GM18511 (cell line): Measurements from ENCODE around the gene KRTAP12-3.
"Not testable (repeated sequence)": the region's sequence is repeated elsewhere in the genome, so short reads cannot be mapped to it uniquely, and the experiment has no call there.

Source experiments
- ATAC-seq: cut with Tn5 transposase; IDR thresholded peaks from one replicate; pipeline ENCODE4 v1.9.1; 2021; ENCODE audit warnings: mild to moderate bottlenecking, moderate library complexity; ENCODE audit not compliant: unreplicated experiment

KRTAP12-3 gene, protein sequence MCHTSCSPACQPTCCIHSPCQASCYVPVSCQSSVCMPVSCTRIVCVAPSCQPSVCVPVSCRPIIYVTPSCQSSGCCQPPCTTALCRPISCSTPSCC

DNA sequence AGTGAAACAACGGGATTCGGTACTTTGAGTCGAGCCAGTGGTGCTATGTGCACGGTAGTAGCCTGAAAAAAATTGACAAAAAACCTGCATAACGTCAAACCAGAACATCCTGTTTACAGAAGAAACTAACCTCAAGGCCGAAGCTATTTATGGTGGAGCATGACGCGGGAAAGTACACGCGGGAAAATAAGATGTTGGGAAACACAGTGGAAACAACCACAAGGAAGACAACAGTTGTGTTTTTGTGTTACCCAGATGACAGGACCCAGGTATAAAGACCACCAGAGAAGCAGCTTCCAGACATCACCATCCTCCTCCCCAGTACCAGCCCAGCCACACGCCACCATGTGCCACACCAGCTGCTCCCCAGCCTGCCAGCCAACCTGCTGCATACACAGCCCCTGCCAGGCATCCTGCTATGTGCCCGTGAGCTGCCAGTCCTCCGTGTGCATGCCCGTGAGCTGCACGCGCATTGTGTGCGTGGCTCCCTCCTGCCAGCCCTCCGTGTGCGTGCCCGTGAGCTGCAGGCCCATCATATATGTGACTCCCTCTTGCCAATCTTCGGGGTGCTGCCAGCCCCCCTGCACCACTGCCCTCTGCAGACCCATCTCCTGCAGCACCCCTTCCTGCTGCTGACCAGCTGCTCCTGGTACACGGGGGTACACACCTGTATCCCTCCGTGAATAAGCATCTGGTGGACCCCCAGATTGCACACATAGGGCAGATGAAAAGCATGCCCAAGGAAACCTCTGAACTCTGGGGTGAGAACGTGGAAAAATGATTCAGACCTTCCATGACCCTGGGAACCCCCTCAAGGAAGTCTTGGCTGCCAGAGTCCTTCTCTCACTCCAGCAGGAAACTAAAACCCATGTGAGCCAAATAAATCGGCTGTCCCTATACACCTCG, at the start of gene KRTAP12-3:
KRTAP12-3 (plus strand) TSS at position 298 of the 906 bp plus-strand sequence; CDS start at position 346, 48 bp downstream.
- ATAC-seq, result no peak

DNA sequence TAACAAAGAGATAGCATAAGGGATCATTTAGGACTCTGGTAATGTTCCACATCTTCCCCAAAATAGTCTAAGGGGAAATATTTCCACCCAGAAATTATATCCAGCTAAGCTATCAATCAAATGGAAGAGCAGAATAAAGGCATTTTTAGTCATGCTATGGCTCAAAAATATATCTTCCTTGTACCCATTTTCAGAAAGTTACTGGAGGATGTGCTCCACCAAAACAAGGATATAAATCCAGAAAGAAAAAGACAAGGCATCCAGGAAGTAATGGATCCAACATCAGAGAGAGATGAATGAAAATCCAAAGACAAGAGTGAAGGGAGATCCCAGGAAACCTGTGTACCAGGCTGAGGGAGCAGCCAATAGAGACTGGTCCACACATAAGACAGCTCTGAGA, 48.5 kb upstream of the KRTAP12-3 start:
- ATAC-seq, result no peak

DNA sequence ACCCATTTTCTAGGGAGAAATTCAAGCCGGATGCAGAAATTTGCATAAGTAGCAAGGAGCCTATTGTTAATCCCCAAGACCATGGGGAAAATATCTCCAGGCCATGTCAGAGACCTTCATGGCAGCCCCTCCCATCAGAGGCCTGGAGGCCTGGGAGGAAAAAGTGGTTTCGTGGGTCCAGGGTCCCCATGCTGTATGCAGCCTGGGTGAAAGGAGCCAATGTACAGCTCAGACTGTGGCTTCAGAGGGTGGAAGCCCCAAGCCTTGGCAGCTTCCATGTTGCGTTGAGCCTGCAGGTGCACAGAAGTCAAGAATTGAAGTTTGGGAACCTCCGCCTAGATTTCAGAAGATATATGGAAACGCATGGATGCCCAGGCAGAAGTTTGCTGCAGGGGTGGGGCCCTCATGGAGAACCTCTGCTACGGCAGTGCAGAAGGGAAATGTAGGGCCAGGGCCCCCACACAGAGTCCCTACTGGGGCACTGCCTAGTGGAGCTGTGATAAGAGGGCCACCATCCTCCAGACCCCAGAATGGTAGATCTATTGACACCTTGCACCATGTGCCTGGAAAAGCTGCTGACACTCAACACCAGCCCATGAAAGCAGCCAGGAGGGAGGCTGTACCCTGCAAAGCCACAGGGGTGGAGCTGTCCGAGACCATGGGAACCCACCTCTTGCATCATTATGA, 47.4 kb upstream of the KRTAP12-3 start:
- ATAC-seq, result not testable (repeated sequence)

DNA sequence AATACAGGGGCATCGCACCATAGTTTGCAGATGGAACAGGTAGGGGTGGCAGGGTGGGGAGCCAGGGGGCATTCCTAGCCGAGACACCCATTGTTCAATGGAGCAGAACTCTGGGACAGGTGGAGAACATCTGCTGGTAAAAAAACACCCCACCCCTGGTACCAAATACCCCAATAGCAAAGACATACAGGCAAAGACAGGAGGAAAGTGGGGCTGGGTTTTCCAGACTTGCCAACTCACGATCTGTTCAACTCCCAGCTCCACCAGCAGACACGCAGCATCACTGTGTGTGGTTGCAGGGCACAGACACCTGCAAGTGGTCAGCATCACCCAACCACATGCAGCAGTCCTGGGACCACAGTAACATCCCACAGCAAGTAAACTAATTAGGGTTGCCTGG, 46.2 kb upstream of the KRTAP12-3 start:
- ATAC-seq, result no peak

DNA sequence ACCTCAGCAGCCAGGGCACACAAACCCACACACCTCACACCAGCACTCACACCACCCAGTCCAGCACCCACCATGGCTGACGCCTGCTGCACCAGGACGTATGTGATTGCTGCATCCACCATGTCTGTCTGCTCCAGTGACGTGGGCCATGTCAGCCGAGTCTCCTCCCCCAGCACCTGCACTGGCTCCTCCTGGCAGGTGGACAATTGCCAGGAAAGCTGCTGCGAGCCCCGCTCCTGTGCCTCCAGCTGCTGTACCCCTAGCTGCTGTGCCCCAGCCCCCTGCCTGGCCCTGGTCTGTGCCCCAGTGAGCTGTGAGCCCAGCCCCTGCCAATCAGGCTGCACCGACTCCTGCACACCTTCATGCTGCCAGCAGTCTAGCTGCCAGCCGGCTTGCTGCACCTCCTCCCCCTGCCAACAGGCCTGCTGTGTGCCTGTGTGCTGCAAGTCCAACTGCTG, 45.7 kb upstream of the KRTAP12-3 start, which contains the start of gene KRTAP10-8:
KRTAP10-8 (plus strand) TSS at position 51 of the 458 bp plus-strand sequence; CDS start at position 73, 22 bp downstream.
- ATAC-seq, result no peak

DNA sequence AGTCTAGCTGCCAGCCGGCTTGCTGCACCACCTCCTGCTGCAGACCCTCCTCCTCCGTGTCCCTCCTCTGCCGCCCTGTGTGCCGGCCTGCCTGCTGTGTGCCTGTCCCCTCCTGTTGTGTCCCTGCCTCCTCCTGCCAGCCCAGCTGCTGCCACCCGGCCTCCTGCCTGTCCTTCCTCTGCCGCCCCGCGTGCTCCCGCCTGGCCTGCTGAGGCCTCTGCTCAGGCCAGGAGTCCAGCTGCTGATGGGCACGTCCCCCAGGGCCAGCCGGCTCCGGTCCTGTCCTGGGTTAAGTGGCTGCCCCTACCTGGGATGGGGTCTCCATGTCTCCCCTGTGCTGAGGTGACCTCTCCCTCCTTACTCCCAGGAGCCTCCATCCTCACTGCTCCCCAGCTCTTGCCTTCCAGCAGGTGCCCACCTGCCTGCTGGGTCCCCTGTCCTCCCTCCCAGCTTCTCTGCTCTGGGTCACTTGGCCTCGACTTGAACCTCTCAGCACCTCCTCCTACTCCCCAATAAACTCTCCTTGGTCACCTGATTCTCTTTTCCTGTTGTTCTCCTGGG, 45.0 kb upstream of the KRTAP12-3 start:
- no peak for ATAC-seq

DNA sequence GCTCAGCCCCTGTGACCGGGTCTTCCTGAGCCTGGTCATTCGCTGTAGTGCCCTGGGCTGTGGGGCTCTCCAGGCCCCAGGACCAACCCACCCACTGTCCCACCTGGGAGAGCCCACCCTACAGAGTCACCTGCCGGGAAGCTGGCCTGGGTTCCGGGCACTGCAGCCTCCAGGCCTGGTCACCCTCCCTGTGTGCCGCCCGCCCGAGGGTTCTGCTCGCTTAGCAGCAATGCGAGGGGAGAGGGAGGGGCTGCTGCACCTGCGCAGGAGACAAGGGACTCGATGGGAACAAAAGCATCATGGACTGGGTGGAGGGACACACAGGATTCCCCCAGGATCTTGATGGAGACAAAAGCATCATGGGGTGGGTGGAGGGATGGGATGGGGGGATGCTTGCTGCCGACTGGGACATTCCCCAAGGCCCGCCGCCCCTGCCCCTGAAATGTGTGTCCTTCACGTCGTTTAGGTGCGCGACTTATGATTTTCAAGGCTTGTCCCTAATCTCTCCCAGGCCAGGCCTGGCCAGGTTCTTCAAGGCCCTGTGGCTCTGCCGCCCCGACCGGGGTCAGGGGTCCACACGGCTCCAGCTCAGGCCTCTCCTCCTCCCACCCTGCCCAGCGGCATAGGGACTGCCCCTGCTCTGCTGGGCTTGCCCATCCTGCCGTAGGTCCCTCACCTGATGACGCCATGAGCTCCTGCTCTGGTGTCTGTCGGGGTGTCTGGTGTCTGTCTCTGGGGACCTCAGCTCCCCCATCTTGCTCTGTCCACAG, 44.2 kb upstream of the KRTAP12-3 start:
- no peak for ATAC-seq

DNA sequence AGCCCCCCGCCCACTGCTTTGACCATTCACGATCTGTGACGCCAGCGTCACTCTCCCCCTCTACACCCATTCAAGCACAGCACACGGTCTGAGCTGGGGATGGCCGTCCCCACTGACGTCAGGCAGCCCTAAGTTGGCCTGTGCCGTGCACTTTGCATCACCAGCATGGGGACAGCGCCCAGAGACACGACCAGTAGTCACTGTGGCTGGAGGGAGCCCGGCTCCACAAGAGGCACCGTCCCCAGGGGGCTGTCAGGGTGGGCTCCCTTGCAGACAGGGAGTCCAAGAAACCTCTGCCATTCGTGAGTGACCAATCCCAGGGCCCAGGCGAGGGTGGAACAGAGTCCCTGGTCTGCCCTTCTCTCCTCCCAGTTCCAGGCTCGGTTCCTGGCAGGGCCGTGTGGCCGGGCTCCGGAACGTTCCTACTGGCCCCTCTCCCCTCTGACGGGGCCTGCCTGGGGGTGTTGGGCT, 43.5 kb upstream of the KRTAP12-3 start:
- no peak for ATAC-seq

DNA sequence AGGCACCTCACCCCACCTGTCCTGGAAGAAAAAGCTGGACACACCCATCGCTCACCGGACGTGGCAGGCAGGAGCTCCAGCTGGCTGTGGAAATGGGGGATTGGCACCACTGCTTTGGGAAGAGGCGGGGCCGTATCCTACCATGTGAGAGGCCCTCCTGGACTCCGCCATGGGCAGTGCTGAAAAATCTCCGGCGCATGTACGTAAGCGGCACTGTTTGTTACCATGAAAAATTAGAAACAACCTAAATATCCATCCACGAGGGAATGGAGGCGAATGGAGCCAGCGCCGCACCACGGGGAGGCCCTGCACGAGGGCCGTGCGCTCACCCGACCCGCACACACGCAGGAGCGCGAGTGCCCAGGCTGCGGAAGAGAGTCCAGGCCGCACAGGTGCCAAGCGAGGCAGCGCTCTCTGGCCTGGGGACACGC, 42.8 kb upstream of the KRTAP12-3 start:
- ATAC-seq, result no peak

DNA sequence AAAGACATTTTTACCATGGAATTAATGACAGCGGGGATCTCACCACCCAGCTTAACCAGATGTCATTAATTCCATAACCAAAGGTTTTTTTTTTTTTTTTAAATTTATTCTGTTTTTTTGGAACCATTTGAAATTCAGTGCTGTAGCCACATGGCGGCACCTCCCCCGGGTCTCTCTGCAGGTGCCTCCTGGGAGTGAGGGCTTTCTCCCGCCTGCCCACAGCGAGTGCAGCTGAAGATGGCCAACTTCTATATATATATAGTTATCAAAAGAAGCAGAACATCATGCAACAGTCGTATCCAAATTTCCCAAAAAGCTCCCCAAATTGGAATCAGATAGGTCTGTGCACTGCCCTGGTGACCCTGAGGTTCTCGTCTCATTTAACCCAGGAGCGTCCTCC, 42.3 kb upstream of the KRTAP12-3 start:
- ATAC-seq, result no peak

DNA sequence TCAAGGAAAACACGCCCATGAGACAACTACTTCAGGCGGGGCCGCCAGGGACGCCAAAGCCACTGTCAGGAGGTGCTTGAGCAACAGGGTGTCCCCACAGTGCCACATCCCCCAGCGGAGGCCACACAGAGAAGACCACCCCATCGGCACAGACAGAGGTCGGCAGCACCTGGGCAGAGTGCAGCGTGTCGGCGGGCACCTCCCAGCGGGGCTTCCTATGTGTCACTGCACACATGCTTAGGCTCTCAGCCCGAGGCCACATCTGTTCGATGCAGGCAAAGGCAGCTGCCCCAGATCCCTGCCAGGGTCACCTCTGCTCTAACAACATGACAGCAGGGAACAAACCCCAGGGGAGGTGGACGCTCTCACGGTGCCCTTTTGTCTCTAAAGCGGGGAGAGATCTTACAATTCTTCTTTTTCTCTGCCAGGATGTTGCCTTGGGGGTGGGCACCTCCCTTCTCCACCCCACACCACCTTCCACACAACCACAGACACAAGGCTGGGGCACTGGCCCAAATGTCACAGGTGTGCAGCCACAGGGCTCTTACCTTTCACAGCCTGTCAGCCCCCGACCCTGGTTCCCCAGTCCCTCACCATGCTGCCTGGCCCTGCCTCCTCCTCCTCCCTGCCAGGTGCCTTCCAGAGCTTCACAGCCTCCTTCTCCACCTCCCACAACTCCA, 41.7 kb upstream of the KRTAP12-3 start:
- ATAC-seq, result no peak

DNA sequence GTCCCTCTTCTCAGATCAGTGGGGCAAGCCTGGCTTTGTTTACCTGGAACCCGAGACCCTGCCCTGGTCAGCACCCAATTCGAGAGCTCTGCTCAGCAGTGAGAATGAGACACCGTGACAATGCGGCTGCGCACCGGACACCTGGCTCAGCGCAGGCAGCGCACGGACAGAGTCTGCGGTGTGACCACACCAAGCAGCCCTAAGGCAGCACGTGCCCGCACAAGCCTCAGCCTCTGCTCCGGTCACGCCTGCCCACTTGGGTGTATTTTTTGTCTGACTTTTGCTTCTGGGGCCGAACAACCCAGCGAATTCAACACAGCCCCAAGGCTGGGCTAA, 41.2 kb upstream of the KRTAP12-3 start:
- ATAC-seq, result no peak

DNA sequence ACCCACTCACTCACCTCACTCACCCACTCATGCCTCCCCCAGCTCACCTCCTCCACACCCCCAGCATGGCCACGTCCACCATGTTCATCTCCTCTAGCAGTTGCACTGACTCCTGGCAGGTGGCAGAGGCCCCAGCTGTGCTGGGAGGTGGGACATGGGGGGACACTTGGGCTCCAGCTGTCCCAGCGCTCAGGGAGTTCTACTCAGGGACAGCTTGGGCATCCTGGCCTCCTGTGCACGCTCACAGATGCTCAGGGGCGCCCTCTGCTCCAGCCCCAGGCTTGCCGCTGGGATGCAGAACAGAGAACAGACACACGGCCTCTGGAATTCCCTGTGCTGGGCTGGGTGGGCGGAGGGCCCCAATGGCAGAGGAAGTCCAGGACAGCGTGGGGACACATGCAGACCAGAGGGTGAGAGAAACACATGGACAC, 40.6 kb upstream of the KRTAP12-3 start:
- ATAC-seq, result no peak

DNA sequence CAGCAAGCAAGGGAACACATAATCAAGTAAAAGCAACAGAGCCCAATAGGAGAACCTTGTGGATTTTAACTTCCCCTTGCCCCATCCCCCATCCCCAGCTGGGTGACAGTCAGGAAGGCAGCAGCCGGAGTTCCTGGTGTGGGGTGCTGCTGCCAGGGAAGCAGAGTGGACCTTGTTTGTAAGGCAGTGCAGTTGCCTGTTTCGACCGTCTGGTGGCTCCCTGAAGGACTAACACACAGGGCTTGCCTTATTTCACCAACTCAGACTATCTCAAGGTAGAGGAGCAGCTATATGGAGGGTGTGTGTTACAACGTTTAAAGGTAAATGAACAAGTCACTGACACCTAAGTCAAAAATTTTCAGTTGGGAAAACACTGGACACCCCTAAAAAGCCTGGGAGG, 39.2 kb upstream of the KRTAP12-3 start:
- ATAC-seq, result no peak

DNA sequence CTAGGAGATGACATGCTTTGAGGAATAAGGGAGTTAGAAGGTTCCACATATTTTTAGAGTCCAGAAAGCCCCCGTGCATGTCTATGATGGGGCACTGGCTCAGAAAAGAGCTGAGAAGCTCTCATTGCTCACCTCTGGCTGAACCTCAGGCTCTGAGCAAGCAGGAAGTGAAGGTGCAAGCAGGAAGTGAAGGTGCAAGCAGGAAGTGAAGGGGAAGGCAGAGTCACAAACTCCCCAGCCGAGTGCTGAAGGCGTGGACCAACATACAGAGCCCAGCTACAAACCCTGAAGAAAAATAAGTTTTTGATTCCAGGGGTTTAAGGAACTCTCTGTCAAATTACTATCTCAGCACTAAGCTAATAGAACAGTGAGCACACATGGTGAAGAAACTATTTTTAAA, 38.8 kb upstream of the KRTAP12-3 start:
- no peak for ATAC-seq

DNA sequence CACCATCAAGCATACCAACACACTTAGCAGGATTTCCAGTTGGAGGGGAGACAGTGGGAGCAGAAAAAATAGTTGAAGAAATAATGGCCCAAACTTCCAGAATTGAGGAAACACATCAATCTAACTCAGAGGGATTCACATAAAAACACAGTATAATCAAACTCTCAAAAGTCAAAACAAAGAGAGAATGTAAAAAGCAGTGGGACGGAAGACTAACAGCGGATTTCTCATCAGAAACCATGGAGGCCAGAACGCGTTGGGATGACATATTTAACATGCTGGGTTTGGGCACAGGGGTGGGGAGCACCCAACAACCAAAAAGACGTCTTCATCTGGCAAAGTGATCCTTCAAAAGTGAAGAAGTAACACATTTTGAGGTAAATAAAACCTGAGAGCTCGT, 37.8 kb upstream of the KRTAP12-3 start:
- ATAC-seq, result no peak

DNA sequence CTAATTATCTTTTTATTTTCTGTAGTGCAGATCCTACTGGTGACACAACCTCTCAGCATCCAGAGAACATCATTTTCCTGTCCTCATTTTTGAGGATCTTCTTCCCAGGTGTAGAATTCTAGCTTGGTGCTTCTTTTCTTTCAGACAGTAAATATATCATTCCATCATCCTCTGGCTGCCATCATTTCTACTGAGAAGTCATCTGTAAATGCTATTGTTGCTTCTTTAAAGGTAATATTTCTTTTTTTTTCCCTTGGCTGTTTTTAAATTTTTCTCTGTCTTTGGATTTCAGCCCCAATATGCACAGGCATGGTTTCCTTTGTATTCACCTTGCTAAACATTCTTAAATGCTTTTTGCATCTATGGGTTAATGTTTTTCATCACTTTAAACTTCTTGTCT, 34.2 kb upstream of the KRTAP12-3 start:
- ATAC-seq, result no peak

DNA sequence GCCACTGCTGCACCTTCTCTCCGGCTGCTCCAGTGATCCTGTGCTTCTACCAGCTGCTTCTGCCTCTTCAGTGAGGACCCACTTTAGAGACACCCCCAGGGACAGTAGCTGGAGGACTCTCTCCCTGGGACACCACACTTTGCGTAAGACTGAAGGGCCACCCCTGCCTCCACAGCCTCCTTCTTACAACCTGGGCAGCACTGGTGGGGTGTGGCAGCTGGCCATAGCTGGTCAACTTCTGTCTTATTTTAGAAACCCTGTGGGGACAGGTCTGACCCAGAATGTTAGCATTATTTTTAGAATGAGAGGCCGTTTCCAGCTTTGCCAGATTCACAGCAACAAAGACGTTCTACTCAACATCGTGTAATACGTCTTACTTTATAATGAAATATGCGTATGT, 32.0 kb upstream of the KRTAP12-3 start:
- no peak for ATAC-seq

DNA sequence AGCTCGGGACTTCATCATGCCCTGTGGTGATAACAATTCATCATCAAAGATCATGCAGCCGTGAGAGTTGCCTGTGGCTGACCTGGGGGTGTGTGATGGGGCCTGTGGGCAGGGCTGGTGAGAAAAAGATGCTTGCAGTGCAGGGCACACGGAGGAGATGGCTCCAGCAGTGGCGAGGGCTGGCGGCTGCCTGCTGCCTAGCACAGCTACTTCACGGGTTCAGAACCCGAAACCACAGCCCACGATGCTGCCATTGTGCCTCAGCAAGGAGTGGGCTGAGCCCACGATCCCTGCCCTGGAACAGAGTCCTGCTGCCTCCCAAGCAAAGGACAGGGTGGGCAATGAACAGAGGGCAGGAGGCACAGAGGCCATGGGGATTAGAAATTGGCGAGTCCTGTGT, 31.5 kb upstream of the KRTAP12-3 start:
- no peak for ATAC-seq

DNA sequence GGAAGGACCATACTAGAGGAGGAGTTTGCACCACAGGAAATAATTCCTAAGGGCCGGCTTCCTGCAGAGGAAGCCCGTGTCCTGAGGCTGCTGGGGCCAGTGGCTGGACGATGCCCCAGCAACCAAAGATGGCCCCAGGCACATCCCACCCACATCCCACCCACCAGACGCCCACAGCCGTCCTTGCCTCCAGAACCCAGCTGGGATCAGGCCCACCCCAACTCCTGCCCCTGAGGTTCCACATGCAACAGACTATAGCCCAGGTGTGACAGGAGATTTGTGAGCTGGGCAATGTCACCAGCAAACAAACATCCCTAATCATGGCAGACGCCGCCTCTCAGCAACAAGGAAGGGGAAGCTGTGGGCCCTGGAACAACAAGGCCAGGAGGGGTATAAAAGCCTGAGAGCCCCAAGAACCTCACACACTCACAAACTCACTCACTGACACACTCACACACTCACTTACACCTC, 31.0 kb upstream of the KRTAP12-3 start, which contains the start of gene KRTAP10-9:
KRTAP10-9 (plus strand) TSS at position 421 of the 471 bp plus-strand sequence. CDS start 79 bp downstream, outside the sequence.
- ATAC-seq, result no peak
